ENCODE data around the gene SH3GLB1.

GRCh38 chr1:86695400-86695799 is 9.0 kb upstream of the SH3GLB1 start:
- TF ChIP-seq, protein P1, sequence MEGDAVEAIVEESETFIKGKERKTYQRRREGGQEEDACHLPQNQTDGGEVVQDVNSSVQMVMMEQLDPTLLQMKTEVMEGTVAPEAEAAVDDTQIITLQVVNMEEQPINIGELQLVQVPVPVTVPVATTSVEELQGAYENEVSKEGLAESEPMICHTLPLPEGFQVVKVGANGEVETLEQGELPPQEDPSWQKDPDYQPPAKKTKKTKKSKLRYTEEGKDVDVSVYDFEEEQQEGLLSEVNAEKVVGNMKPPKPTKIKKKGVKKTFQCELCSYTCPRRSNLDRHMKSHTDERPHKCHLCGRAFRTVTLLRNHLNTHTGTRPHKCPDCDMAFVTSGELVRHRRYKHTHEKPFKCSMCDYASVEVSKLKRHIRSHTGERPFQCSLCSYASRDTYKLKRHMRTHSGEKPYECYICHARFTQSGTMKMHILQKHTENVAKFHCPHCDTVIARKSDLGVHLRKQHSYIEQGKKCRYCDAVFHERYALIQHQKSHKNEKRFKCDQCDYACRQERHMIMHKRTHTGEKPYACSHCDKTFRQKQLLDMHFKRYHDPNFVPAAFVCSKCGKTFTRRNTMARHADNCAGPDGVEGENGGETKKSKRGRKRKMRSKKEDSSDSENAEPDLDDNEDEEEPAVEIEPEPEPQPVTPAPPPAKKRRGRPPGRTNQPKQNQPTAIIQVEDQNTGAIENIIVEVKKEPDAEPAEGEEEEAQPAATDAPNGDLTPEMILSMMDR (IDR thresholded peaks at IDR 0.05; ENCODE audit: extremely low read depth in 1 of 2, insufficient read depth in 1 of 2, low read depth in 1 of 2, low read length in 2 of 2) = no peak
- TF ChIP-seq EZH2 (IDR thresholded peaks at IDR 0.05; ENCODE audit: borderline replicate concordance, low read depth, low read length, severe bottlenecking) (no peak), POLR2AphosphoS5 (IDR thresholded peaks at IDR 0.05; ENCODE audit: insufficient read depth, low read depth, low read length) (no peak), POLR2A (IDR thresholded peaks at IDR 0.05; ENCODE audit: low read depth, low read length) (no peak), MAX (IDR thresholded peaks at IDR 0.05; ENCODE audit: insufficient read depth, insufficient read length) (no peak), FOS (IDR thresholded peaks at IDR 0.05; ENCODE audit: borderline replicate concordance, insufficient read depth, low read length) (peak; percentile 58)
